ENCODE results near the gene KLF11. TPM values are rescaled to one million over a fixed set of nuclear protein-coding genes. Genes with fewer than 3 reads are reported as not detected.

The KLF11 gene
- total RNA-seq, 4 donors from 2014 or later: 20.1 to 57.2 (median 33.6) TPM

GRCh38 chr2:10061221-10061925 lies 18.0 kb downstream of the KLF11 start:
- no peak for ATAC-seq
- Histone ChIP-seq H3K4me1 (peaks cover 0 to 28% (median 16%) of the 10 kb centered on the region in 3 donors), H3K36me3 (peaks cover 0 to 36% of the 10 kb centered on the region in 2 donors), H3K27ac (no peak overlapping the region), H3K27me3 (no peaks in the 10 kb centered on the region), H3K9me3 (no peaks in the 10 kb centered on the region), H3K4me3 (no peak overlapping the region)
- WGBS, 2 donors (ENCODE audit: low coverage in 1 of 2): 67 to 83% methylated on average over 1 of the region's 9 CpGs
- TF ChIP-seq POLR2A (IDR thresholded peaks at IDR 0.05) (no peak), EP300 (IDR thresholded peaks at IDR 0.05) (no peak), POLR2AphosphoS5 (IDR thresholded peaks at IDR 0.05) (no peak)

- Histone ChIP-seq H3K27me3 (no peaks in the 10 kb centered on the region), H3K4me3 (no peak overlapping the region), H3K36me3 (peaks cover 0 to 36% of the 10 kb centered on the region in 2 donors), H3K9me3 (no peaks in the 10 kb centered on the region), H3K4me1 (peaks cover 0 to 12% (median under 1%) of the 10 kb centered on the region in 3 donors), H3K27ac (no peak overlapping the region)
- 65 to 72% methylated on average over 2 to 9 of the region's 10 CpGs for WGBS, 2 donors (ENCODE audit: low coverage in 1 of 2)
- ATAC-seq: no peak
- TF ChIP-seq POLR2AphosphoS5 (IDR thresholded peaks at IDR 0.05) (no peak), EP300 (IDR thresholded peaks at IDR 0.05) (no peak), CTCF (IDR thresholded peaks at IDR 0.05) (no peak), POLR2A (IDR thresholded peaks at IDR 0.05) (no peak)
These were observed 19.6 kb downstream of the KLF11 start for GRCh38 chr2:10062931-10063365.

- no CpG with 5 or more reads among the region's 9 CpGs for WGBS, 2 donors (ENCODE audit: low coverage in 1 of 2)
- Histone ChIP-seq H3K9me3 (no peaks in the 10 kb centered on the region), H3K4me1 (peaks cover 0 to 11% (median 0%) of the 10 kb centered on the region in 3 donors), H3K27me3 (no peaks in the 10 kb centered on the region), H3K36me3 (peaks cover 0 to 32% of the 10 kb centered on the region in 2 donors), H3K4me3 (no peak overlapping the region), H3K27ac (no peak overlapping the region)
- no peak for ATAC-seq
- TF ChIP-seq CTCF (IDR thresholded peaks at IDR 0.05) (no peak), POLR2AphosphoS5 (IDR thresholded peaks at IDR 0.05) (no peak), POLR2A (IDR thresholded peaks at IDR 0.05) (no peak), EP300 (IDR thresholded peaks at IDR 0.05) (no peak)
These were observed 20.2 kb downstream of the KLF11 start for GRCh38 chr2:10063566-10063965.

GRCh38 chr2:10064932-10065772 lies 21.8 kb downstream of the KLF11 start:
- 64 to 100% methylated on average over 1 to 5 of the region's 18 CpGs for WGBS, 2 donors (ENCODE audit: low coverage in 1 of 2)
- ATAC-seq: no peak
- TF ChIP-seq EP300 (IDR thresholded peaks at IDR 0.05) (no peak), POLR2AphosphoS5 (IDR thresholded peaks at IDR 0.05) (no peak), POLR2A (IDR thresholded peaks at IDR 0.05) (no peak), CTCF (IDR thresholded peaks at IDR 0.05) (no peak)

GRCh38 chr2:10065773-10066055 lies 22.4 kb downstream of the KLF11 start:
- TF ChIP-seq EP300 (IDR thresholded peaks at IDR 0.05) (no peak), POLR2AphosphoS5 (IDR thresholded peaks at IDR 0.05) (no peak), POLR2A (IDR thresholded peaks at IDR 0.05) (no peak), CTCF (IDR thresholded peaks at IDR 0.05) (no peak)
- H3K4me3 ChIP-seq: no peak overlapping the region
- no peak for ATAC-seq
- no peaks in the 10 kb centered on the region for H3K27me3 ChIP-seq
- peaks cover 0 to 31% of the 10 kb centered on the region in 2 donors for H3K36me3 ChIP-seq
- no peaks in the 10 kb centered on the region for H3K9me3 ChIP-seq
- WGBS, 2 donors (ENCODE audit: low coverage in 1 of 2): 87 to 94% methylated on average over 4 of the region's 6 CpGs
- no peak overlapping the region for H3K27ac ChIP-seq
- H3K4me1 ChIP-seq: peaks cover 0 to under 1% (median 0%) of the 10 kb centered on the region in 3 donors

More at GRCh38 chr2:10064932-10065772, 21.8 kb downstream of the KLF11 start:
- no peaks in the 10 kb centered on the region for H3K9me3 ChIP-seq
- H3K27ac ChIP-seq: no peak overlapping the region
- H3K4me3 ChIP-seq: no peak overlapping the region
- H3K4me1 ChIP-seq: peaks cover 0 to 6% (median 0%) of the 10 kb centered on the region in 3 donors
- H3K27me3 ChIP-seq: no peaks in the 10 kb centered on the region
- H3K36me3 ChIP-seq: peaks cover 0 to 31% of the 10 kb centered on the region in 2 donors

All from gastroesophageal sphincter (tissue), 4 donors.